Mesenchymal stem cell (in vitro differentiated cells and primary cell): Measurements from ENCODE around the gene PINLYP.

Experiments
- DNase-seq: peaks from one replicate; pipeline ENCODE4 v3.0.0-alpha.2; 2013
- H2AFZ ChIP-seq: one replicate; pipeline ENCODE4 v1.6.1; 2013; ENCODE audit warnings: low read depth, mild to moderate bottlenecking, control low read depth, inconsistent platforms, low read length, moderate library complexity
- H2AK5ac ChIP-seq: 2 replicates; pipeline ENCODE4 v1.6.1; 2013; ENCODE audit warnings: low read length, moderate library complexity, mild to moderate bottlenecking, inconsistent platforms; ENCODE audit not compliant: severe bottlenecking
- H2BK120ac ChIP-seq: one replicate; pipeline ENCODE4 v1.6.1; 2013; ENCODE audit warnings: low read depth, mild to moderate bottlenecking, inconsistent platforms, low read length, moderate library complexity
- H2BK12ac ChIP-seq, 2 experiments: one replicate each; pipeline ENCODE4 v1.6.1; 2013; ENCODE audit warnings: inconsistent platforms in 2 of 2, low read length in 2 of 2, mild to moderate bottlenecking in 2 of 2, moderate library complexity in 2 of 2, control low read depth in 1 of 2
- H2BK15ac ChIP-seq: one replicate; pipeline ENCODE4 v1.6.1; 2013; ENCODE audit warnings: mild to moderate bottlenecking, low read depth, inconsistent platforms; ENCODE audit not compliant: poor library complexity, severe bottlenecking
- H2BK5ac ChIP-seq: 2 replicates; pipeline ENCODE4 v1.6.1; 2013; ENCODE audit warnings: low read depth, mild to moderate bottlenecking, low read length, control low read depth, inconsistent platforms; ENCODE audit not compliant: poor library complexity, severe bottlenecking
- H3K14ac ChIP-seq, 2 experiments: one replicate each; pipeline ENCODE4 v1.6.1; 2013; ENCODE audit warnings: inconsistent platforms in 2 of 2, low read length in 2 of 2, control low read depth in 1 of 2, mild to moderate bottlenecking in 1 of 2, moderate library complexity in 1 of 2
- H3K18ac ChIP-seq, 2 experiments: one replicate each; pipeline ENCODE4 v1.6.1; 2013; ENCODE audit warnings: inconsistent platforms in 2 of 2, low read length in 2 of 2, control low read depth in 1 of 2, low read depth in 1 of 2, mild to moderate bottlenecking in 1 of 2
- H3K23ac ChIP-seq, 2 experiments: one replicate each; pipeline ENCODE4 v1.6.1; 2013; ENCODE audit warnings: inconsistent platforms in 2 of 2, low read length in 2 of 2, mild to moderate bottlenecking in 2 of 2, moderate library complexity in 2 of 2, control low read depth in 1 of 2
- H3K27ac ChIP-seq: 2 replicates; pipeline ENCODE4 v1.5.1; 2013; ENCODE audit warnings: mild to moderate bottlenecking, moderate library complexity, low read length, control low read depth, inconsistent platforms; ENCODE audit not compliant: poor library complexity, severe bottlenecking
- H3K27me3 ChIP-seq, 2 experiments: 2 replicates each; pipeline versions ENCODE4 v1.6.1 to v1.7.0; 2013; ENCODE audit warnings: low read length in 2 of 2, mild to moderate bottlenecking in 2 of 2, moderate library complexity in 2 of 2, control low read depth in 1 of 2, inconsistent platforms in 1 of 2; ENCODE audit not compliant: control insufficient read depth in 1 of 2, insufficient read depth in 1 of 2
- H3K36me3 ChIP-seq, 2 experiments: 2 replicates each; pipeline versions ENCODE4 v1.6.1 to v1.7.0; 2013; ENCODE audit warnings: low read length in 2 of 2, control low read depth in 1 of 2, inconsistent platforms in 1 of 2, low read depth in 1 of 2, mild to moderate bottlenecking in 1 of 2; ENCODE audit not compliant: insufficient read depth in 2 of 2, control insufficient read depth in 1 of 2
- H3K4ac ChIP-seq, 2 experiments: one replicate each; pipeline ENCODE4 v1.6.1; 2013; ENCODE audit warnings: inconsistent platforms in 2 of 2, low read length in 2 of 2, mild to moderate bottlenecking in 2 of 2, moderate library complexity in 2 of 2, control low read depth in 1 of 2, low read depth in 1 of 2
- H3K4me1 ChIP-seq: 2 replicates; pipeline ENCODE4 v1.6.1; 2013; ENCODE audit warnings: low read depth, low read length, control low read depth; ENCODE audit not compliant: control insufficient read depth, insufficient read depth
- H3K4me2 ChIP-seq: 2 replicates; pipeline ENCODE4 v1.6.1; 2013; ENCODE audit warnings: low read length, mild to moderate bottlenecking, inconsistent platforms; ENCODE audit not compliant: poor library complexity, severe bottlenecking
- H3K4me3 ChIP-seq, 2 experiments: 2 replicates each; pipeline versions ENCODE4 v1.5.1 to v1.7.0; 2013; ENCODE audit warnings: low read length in 2 of 2, mild to moderate bottlenecking in 2 of 2, control low read depth in 1 of 2, low read depth in 1 of 2; ENCODE audit not compliant: insufficient read depth in 1 of 2
- H3K79me1 ChIP-seq: replicated peaks from 2 replicates; pipeline ENCODE4 v1.6.1; 2013; ENCODE audit warnings: mild to moderate bottlenecking, control low read depth, low read length, inconsistent platforms; ENCODE audit not compliant: poor library complexity, severe bottlenecking
- H3K9ac ChIP-seq: 2 replicates; pipeline ENCODE4 v1.7.0; 2013; ENCODE audit warnings: mild to moderate bottlenecking, low read length, moderate library complexity
- H3K9me3 ChIP-seq: 2 replicates; pipeline ENCODE4 v1.7.0; 2013; ENCODE audit warnings: mild to moderate bottlenecking, low read length; ENCODE audit not compliant: control insufficient read depth
- H4K8ac ChIP-seq: one replicate; pipeline ENCODE4 v1.6.1; 2013; ENCODE audit warnings: inconsistent platforms, mild to moderate bottlenecking, low read length, moderate library complexity
- H4K91ac ChIP-seq: one replicate; pipeline ENCODE4 v1.6.1; 2013; ENCODE audit warnings: mild to moderate bottlenecking, low read length, inconsistent platforms
- WGBS: methylation state at CpG from one replicate; pipeline ENCODE4 v1.1.7; 2013; ENCODE audit warnings: mixed read lengths; 5-methylcytosine and 5-hydroxymethylcytosine counted together

PINLYP gene

DNA sequence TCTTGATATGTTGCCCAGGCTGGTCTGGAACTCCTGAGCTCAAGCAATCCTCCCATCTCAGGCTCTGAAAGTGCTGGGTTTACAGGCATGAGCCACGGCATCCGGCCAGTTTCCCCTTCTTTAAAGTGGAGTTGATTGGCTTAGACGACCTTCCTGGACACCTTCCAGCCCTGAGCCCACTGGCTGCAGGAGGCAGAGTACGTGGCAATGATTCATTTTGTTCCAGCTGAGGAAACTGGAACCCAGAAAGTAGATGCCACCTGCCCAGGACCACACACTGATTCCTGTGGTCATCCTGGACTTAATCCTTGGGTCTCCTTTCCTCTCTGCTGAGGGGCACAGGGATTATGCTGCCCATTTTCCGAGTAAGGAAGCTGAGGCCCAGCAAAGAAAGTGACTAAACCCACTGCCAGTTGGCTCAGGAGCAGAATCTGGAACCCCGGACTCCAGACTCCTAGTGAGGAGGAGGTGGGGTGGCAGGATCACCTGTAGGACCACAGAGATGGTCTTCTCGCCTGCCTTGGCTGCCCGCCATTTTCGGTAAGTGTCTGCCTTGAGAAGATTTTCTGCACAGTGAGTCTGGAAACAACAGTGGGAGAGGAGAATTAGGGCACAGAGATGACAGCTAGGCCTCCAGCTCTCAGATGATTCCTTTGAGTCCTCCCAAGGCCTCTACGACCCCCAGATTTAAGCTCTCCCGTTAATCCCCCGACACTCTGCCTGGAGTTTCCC, 1.0 kb upstream of the PINLYP start:
- H3K4ac ChIP-seq = no peak overlapping the region
- no peak overlapping the region for H2BK5ac ChIP-seq
- peak overlapping the region; percentile 100 for H3K9ac ChIP-seq

DNA sequence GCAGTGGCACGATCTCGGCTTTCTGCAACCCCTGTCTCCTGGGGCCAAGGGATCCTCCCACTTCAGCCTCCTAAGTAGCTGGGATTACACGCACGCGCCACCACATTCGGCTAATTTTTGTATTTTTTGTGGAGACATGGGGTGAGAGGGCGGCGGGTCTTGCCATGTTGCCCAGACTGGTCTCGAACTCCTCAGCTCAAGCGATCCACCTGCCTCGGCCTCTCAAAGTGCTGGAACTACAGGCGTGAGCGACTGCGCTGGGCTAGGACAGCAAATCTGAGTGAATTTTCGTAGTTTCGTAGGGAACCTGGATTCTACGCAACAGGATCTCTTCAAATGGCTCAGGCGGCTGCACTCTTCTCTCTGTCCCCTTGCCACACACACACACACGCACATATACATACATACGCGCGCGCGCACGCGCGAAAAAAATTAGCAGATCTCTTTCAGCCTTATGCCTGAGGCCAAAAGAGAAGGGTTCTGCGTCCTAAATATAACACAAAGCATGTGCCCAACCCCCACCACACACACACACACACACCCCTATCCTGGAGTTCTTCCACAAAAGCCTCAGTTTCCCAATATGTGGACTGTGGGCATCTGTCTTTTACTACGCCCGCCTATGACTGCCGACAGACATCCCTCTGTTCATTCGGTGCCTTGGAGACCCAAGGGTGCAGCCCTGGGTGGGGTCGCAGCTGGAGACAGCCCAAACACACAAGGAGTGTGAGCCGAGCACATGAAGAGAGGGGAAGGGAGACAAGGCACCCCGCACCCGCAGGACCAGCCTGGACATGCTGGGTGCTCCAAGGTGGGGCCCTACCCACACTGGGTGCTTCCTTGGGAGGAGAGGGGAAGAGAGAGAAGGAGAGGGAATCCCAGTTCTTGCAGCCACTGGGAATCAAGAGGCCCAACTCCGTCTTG, 616 bp downstream of the PINLYP start:
- H4K91ac ChIP-seq = peak overlapping the region; percentile 70
- peak overlapping the region; percentile 19 for H2BK5ac ChIP-seq
- no peak overlapping the region for H3K23ac ChIP-seq
- peak overlapping the region; percentile 30 for H3K27ac ChIP-seq
- H4K8ac ChIP-seq = peak overlapping the region; percentile 86
- H3K27me3 ChIP-seq = no peaks in the 10 kb centered on the region
- peaks cover 25% of the 10 kb centered on the region for H3K79me1 ChIP-seq
- H2AK5ac ChIP-seq = peak overlapping the region; percentile 69
- WGBS = 88% methylated on average over 37 of the region's 37 CpGs
- H3K18ac ChIP-seq = peak overlapping the region; percentile 77 to 89
- peak overlapping the region; percentile 20 to 71 for H2BK12ac ChIP-seq
- H3K4me3 ChIP-seq = peak overlapping the region in 1 of 2 experiments; percentile 100
- H2AFZ ChIP-seq = peak overlapping the region; percentile 67
- H3K4me2 ChIP-seq = no peak overlapping the region
- peaks cover 0 to 20% of the 10 kb centered on the region in 2 experiments for H3K36me3 ChIP-seq
- no peaks in the 10 kb centered on the region for H3K9me3 ChIP-seq
- H2BK15ac ChIP-seq = no peak overlapping the region
- peak overlapping the region; percentile 100 for H3K9ac ChIP-seq
- DNase-seq = no peak
- peaks cover 12% of the 10 kb centered on the region for H3K4me1 ChIP-seq
- peak overlapping the region; percentile 64 for H2BK120ac ChIP-seq
- H3K14ac ChIP-seq = no peak overlapping the region
- H3K4ac ChIP-seq = peak overlapping the region; percentile 46 to 74

More for the DNA sequence above, 1.0 kb upstream of the PINLYP start:
- WGBS = 56% methylated on average over 12 of the region's 12 CpGs
- H2AFZ ChIP-seq = no peak overlapping the region
- no peak overlapping the region for H3K14ac ChIP-seq
- no peak overlapping the region for H3K23ac ChIP-seq
- peak overlapping the region; percentile 66 for H3K27ac ChIP-seq
- H3K36me3 ChIP-seq = peaks cover 0 to 20% of the 10 kb centered on the region in 2 experiments
- H3K4me3 ChIP-seq = peak overlapping the region; percentile 36 to 100
- peak overlapping the region; percentile 60 for H3K4me2 ChIP-seq
- H2AK5ac ChIP-seq = no peak overlapping the region
- H3K9me3 ChIP-seq = no peaks in the 10 kb centered on the region
- peaks cover 12% of the 10 kb centered on the region for H3K4me1 ChIP-seq
- no peaks in the 10 kb centered on the region for H3K27me3 ChIP-seq
- H2BK120ac ChIP-seq = no peak overlapping the region
- no peak overlapping the region for H2BK12ac ChIP-seq
- H3K79me1 ChIP-seq = peaks cover 32% of the 10 kb centered on the region
- H4K8ac ChIP-seq = peak overlapping the region; percentile 31
- H3K18ac ChIP-seq = no peak overlapping the region
- no peak overlapping the region for H2BK15ac ChIP-seq
- H4K91ac ChIP-seq = no peak overlapping the region
- DNase-seq = no peak

DNA sequence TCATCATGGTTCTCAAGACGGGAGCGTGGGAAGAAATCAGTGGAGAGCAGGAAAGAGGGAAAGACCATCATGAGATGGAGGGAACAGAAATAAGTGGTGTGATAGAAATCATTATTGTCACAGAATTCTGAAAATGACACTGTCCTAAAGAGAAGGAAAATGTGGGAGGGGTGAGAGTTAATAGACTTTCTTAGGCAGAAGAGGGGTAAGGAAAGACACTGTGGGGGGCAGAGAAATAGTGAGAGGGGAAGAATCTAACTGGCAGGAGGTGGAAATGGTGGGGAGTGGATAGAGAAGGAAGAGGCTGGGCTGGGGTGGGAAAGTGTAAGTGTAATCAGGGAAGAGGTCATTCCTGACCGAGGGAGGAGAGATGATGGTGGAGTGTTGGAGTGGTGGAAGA, 3.2 kb downstream of the PINLYP start:
- H4K8ac ChIP-seq = no peak overlapping the region
- no peak overlapping the region for H3K23ac ChIP-seq
- H3K9ac ChIP-seq = no peak overlapping the region
- no peak overlapping the region for H2BK12ac ChIP-seq
- no peak for DNase-seq
- no peak overlapping the region for H3K4ac ChIP-seq
- no peak overlapping the region for H3K18ac ChIP-seq
- no peak overlapping the region for H3K27ac ChIP-seq
- H3K14ac ChIP-seq = no peak overlapping the region
- H2BK120ac ChIP-seq = no peak overlapping the region
- no peak overlapping the region for H2BK5ac ChIP-seq
- H2AFZ ChIP-seq = no peak overlapping the region
- no peak overlapping the region for H4K91ac ChIP-seq
- peaks cover 14% of the 10 kb centered on the region for H3K4me1 ChIP-seq
- no peak overlapping the region for H2BK15ac ChIP-seq
- no peak overlapping the region for H3K4me2 ChIP-seq
- no peaks in the 10 kb centered on the region for H3K9me3 ChIP-seq
- no peaks in the 10 kb centered on the region for H3K27me3 ChIP-seq
- WGBS = 87% methylated on average over 3 of the region's 3 CpGs
- no peak overlapping the region for H3K4me3 ChIP-seq
- H3K79me1 ChIP-seq = peaks cover 11% of the 10 kb centered on the region
- no peak overlapping the region for H2AK5ac ChIP-seq
- H3K36me3 ChIP-seq = peaks cover 0 to under 1% of the 10 kb centered on the region in 2 experiments

DNA sequence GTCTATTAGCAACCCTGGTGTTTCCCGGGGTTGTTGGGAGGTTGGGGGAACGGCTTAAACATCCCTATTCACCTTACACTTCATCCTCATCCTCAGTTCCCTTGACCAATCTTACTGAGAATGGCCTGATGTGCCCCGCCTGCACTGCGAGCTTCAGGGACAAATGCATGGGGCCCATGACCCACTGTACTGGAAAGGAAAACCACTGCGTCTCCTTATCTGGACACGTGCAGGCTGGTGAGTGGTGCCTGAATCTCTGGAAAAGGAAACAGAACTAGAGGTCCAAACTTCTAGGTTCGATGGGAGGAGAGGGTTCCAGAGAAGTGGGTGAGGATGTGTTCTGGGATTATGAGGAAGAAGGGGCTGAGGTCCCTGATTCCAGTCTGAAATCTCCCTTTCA, 5.9 kb downstream of the PINLYP start:
- no peak overlapping the region for H3K4ac ChIP-seq
- H2BK5ac ChIP-seq = no peak overlapping the region
- no peak overlapping the region for H3K23ac ChIP-seq
- peaks cover 12% of the 10 kb centered on the region for H3K4me1 ChIP-seq
- H2AFZ ChIP-seq = no peak overlapping the region
- H3K4me3 ChIP-seq = peak overlapping the region in 1 of 2 experiments; percentile 77
- no peak overlapping the region for H2AK5ac ChIP-seq
- WGBS = 86% methylated on average over 7 of the region's 7 CpGs
- no peak overlapping the region for H3K4me2 ChIP-seq
- H3K79me1 ChIP-seq = peaks cover 18% of the 10 kb centered on the region
- H3K36me3 ChIP-seq = peaks cover 2 to 19% of the 10 kb centered on the region in 2 experiments
- no peak overlapping the region for H2BK120ac ChIP-seq
- H2BK12ac ChIP-seq = no peak overlapping the region
- H2BK15ac ChIP-seq = no peak overlapping the region
- no peak overlapping the region for H3K14ac ChIP-seq
- H4K91ac ChIP-seq = no peak overlapping the region
- H3K27me3 ChIP-seq = no peaks in the 10 kb centered on the region
- no peaks in the 10 kb centered on the region for H3K9me3 ChIP-seq
- H3K18ac ChIP-seq = no peak overlapping the region
- DNase-seq = no peak
- no peak overlapping the region for H3K27ac ChIP-seq
- H3K9ac ChIP-seq = peak overlapping the region; percentile 97
- H4K8ac ChIP-seq = no peak overlapping the region
